Lung microvascular endothelial cell (primary cell): ENCODE data around the gene KIAA1671. TPM values are rescaled to one million over a fixed set of nuclear protein-coding genes. Genes with fewer than 3 reads are reported as not detected.
A peak's percentile ranks its signal among the peaks of the same experiment; 100 is the strongest.

Source experiments
- DNase-seq, 2 donors: peaks; one replicate each; pipeline versions ENCODE4 v3.0.0 to v3.0.0-alpha.2; 2010; ENCODE audit warnings: low read depth in 2 of 2
- total RNA-seq: library from RNA; depleted of rRNA; stranded (reverse); fragments of >200 nt; gene quantifications from 2 replicates; pipeline ENCODE4 v1.2.1, GENCODE V29; 2014

Gene KIAA1671
- total RNA-seq, 1 donor from 2014 or later, result 29.6 TPM

GRCh38 chr22:25066861-25067435 lies 114.4 kb downstream of the KIAA1671 start:
- DNase-seq, result no peak

- DNase-seq, result no peak
These were observed 115.4 kb downstream of the KIAA1671 start for GRCh38 chr22:25067851-25068421.

- DNase-seq, result no peak
These were observed 116.2 kb downstream of the KIAA1671 start for GRCh38 chr22:25068707-25069106.

DNA sequence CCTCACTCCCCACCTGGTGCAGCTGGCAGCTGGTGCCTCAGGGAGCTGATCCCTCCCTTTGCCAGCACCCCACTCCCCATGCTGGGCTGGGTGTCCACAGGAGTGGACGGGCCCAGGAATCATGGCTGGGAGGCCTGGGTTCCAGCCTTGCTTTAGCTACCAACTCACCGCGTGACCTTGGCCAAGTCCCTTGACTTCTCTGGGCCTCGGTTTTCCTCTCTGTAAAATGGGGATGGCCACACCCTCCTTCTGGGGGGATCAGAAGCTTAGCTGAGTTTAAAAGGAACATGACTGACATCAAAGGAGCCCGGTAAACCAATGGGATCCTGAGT lies 116.9 kb downstream of the KIAA1671 start:
- no peak for DNase-seq

GRCh38 chr22:25069758-25070481 lies 117.4 kb downstream of the KIAA1671 start:
- peak; percentile 23 to 36 for DNase-seq

- DNase-seq, result no peak
These were observed 118.4 kb downstream of the KIAA1671 start for GRCh38 chr22:25070956-25071355.

DNA sequence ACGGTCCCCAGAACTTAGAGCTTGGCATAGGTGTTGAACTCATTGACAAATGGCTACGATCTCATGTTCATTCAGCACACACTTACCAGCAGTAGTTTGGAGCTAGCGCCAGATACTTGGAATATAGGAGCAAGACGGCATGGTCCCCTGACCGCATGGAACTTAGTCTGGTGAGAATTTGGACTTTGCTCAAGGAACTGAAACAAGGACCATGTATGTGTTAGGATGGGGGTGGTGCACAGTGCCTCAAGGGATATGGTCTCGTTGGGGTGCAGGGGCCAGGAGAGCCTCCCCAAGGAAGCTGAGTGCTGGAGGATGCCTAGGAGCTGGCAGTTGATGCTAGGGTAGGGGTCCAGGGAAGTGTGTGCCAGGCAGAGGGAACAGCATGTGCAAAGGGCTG lies 119.2 kb downstream of the KIAA1671 start:
- DNase-seq, result no peak

GRCh38 chr22:25072406-25072805 lies 119.9 kb downstream of the KIAA1671 start:
- no peak for DNase-seq

DNA sequence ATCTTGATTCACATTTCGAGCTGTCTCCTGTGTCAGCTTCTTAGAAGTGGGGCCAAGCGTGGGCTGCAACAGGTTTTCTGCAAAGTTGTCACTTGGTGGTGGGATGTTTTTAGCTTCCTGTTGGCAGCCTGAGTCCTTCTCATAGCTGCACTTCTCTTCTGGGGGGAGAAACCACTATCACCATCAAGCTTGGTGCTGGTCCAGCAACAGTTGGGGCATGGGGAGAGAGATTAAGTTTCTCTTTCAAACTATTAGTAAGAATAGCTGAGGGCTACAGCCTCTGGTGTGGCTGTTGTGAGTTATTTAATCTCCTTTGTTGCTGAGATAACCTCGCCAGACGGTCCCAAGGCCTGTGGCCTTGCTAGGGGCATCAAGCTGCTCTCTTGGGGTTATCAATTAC lies 123.8 kb downstream of the KIAA1671 start:
- DNase-seq, result no peak

GRCh38 chr22:25077056-25077455 lies 124.5 kb downstream of the KIAA1671 start:
- DNase-seq, result no peak

- DNase-seq, result no peak
These were observed 125.4 kb downstream of the KIAA1671 start for GRCh38 chr22:25077964-25078363.

- DNase-seq, result no peak
These were observed 126.1 kb downstream of the KIAA1671 start for GRCh38 chr22:25078591-25078990.

DNA sequence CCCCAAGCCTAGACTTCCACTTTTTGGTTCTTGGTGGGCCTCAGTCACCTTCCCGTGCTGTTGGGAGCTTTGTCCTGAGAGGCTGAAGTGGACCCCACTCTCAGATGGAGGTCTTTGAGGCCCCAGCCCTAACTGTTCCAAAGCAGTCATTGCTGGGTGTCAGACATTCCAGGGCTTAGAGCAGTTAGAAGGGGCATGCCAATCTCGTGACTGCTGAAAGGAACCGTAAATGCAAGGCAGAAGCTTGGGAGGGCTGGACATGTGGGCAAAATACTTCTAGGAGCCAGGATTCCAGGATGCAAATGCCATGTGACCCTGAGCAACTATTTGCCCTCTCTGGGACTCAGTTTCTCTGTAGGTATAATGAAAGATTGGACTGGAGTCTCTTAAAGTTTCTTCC lies 128.3 kb downstream of the KIAA1671 start:
- no peak for DNase-seq

DNA sequence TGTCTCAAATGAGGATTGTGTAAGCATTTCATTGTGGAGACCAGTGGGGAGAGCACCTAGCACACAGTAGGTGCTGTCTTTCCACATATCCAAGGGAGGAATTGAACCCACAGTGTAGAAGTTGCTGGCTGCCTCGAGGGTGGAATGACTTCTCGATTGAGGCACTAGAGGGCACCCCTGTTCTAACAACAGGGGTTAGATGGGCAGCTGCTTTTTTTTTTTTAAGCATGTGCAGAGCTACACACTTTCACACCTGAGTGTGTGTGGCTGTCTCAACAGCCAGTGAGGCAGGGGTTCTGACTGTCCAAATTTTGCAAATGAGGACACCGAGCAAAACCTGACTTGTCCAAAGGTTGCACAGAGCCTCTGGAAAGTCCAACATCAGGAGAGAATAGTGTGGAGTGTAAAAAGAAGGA lies 128.9 kb downstream of the KIAA1671 start:
- DNase-seq, result peak; percentile 67 to 78

DNA sequence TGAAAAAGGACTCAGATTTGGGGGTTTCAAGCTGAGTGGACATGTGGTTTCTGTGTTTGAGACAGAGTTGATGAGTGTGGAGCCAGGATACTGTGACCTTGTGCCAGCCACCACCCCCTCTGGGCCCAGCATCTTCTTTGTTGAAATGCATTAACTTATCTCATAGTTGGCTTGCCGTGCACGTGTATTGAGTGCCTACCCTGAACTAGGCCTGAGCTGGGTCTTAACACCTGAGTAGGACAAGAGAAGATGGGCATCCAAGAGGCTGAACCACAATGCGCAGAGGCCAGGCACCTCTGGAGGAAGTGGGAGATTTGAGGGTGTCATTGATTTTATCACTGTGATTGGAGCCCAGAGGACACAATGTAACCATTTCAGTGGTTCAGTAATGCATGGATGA lies 129.6 kb downstream of the KIAA1671 start:
- DNase-seq, result no peak

GRCh38 chr22:25083056-25083806 lies 130.7 kb downstream of the KIAA1671 start:
- peak in 1 of 2 donors; percentile 25 for DNase-seq

DNA sequence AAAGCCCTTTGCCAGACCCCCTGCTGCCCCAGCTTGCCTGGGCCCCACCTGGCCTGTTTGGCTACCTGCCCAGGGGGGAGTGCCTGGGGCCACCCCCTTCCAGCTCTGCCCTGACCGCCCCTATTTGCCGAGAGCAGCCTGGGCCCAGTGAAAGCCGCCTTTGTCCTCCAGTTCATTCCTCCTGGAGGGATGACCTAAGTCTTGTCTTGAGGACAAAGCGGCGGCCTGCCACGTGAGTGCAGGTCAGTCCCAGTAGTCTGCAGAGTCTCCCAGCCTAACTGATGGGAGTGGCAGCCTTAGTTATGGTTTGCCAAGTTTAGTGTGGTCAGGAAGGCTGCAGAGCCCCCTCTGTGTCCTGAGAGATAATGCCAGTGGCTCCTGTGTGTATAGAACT lies 131.3 kb downstream of the KIAA1671 start:
- peak in 1 of 2 donors; percentile 13 for DNase-seq

DNA sequence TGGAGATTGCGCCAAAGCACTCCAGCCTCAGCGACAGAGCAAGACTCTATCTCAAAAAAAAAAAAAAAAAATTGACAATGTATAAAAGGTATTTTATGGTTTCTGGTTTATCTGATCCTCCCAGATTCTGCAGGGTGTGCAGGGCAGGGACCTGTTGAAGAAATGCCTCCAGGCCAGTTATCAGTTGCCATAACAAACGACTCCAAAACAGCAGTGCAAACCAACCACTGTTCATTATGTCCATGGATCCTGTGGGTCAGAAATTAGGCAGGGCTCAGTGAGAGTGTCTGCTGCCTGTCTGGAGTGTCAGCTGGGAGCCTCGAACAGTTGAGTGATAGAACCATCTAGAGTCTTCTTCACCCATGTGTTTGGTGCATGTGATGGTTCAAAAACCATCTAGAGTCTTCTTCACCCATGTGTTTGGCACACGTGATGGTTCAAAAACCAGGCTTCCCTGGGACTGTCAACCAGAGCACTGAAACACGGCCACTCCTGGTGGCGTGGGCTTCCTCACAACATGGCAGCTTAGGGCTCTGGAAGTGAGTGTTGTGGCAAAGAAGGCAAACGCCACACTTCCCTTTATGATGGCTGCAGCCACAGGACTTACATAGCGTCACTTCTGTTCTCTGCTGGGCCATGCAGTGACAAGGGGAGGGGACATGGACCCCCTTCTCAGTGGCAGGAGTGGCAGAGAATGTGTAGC lies 132.0 kb downstream of the KIAA1671 start:
- no peak for DNase-seq

DNA sequence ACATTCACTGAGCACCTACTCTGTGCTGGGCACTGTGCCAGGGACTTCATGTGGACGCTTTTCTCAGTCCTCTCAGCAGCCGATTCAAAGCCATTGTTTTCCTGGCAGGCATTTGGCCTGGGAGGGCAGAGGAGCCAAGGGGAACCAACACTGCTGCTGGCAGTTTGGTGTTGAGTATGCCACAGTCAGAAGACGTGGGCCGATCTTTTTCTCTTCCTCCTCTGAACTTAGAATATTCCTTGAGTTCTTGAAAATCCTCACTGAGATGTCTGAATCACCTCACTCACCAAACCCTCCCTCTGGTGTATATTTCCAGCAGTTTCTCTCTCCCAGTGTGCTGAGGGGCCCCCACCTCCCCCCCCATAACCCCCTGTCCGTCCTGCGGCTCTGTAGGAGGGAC lies 132.6 kb downstream of the KIAA1671 start:
- DNase-seq, result no peak

GRCh38 chr22:25085930-25086901 lies 133.7 kb downstream of the KIAA1671 start:
- DNase-seq, result peak; percentile 96 to 99

- no peak for DNase-seq
These were observed 134.4 kb downstream of the KIAA1671 start for GRCh38 chr22:25086902-25087282.
